GM12892 (cell line): ENCODE data around the gene CLSTN2.

Experiments used
- POLR2A ChIP-seq: IDR thresholded peaks from 2 replicates; pipeline ENCODE4 v1.6.1; 2011; ENCODE audit warnings: low read depth, low read length, control low read depth
- POLR2AphosphoS5 ChIP-seq: IDR thresholded peaks from 2 replicates; pipeline ENCODE4 v1.6.1; 2011; ENCODE audit warnings: low read depth, low read length, control low read depth
- TAF1 ChIP-seq: IDR thresholded peaks from 2 replicates; pipeline ENCODE4 v1.6.1; 2011; ENCODE audit warnings: low read depth, mild to moderate bottlenecking, control low read depth, low read length, borderline replicate concordance

DNA sequence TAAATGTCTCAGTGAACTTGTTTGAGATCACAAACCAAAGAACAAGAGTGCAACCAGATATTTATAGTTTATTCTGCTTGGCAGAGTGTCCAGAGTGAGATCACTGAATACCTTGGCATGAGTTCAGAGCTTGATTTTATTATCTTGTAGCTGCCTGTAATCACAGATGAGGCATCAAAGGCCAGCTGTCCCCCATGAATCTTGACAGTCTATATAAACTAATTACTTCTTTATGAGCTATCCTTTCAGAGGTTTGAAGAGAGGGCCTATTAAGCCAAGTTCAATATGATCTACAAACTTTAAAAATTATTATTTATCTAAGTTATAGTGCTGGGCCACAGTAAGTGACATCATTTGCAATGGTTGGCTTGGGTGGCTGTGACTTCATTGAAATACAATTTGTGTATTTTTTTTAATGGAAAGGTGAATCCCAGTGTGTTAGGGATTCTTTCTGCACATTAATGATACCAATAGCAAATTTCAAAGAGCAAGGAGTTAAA lies 251.5 kb downstream of the CLSTN2 start:
- TF ChIP-seq POLR2AphosphoS5 (no peak), POLR2A (no peak), TAF1 (no peak)
